ENCODE results near the gene PIEZO2.

Gene PIEZO2

DNA sequence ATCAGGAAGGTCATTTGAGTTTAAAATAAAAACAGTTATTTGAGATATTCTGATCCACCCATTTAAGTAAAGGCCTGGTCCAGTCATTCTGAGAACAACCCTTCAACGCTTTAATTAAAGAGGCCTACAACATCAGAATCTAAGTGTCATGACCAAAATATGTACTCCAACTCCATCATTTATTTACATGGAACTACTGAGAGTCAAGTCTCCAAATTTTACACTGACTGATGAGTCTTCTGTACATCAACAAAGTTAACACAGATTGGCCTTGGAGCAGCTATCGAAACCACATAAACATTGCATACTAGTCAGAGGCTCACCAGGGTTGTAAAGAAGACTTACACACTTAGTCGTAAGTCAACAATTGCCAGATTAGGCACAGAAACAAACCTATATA, 37.1 kb downstream of the PIEZO2 start:
- DNase-seq = no peak

GRCh38 chr18:11110509-11110908, 38.9 kb downstream of the PIEZO2 start:
- no peak for DNase-seq

GRCh38 chr18:11108947-11109346, 40.4 kb downstream of the PIEZO2 start:
- no peak for DNase-seq

DNA sequence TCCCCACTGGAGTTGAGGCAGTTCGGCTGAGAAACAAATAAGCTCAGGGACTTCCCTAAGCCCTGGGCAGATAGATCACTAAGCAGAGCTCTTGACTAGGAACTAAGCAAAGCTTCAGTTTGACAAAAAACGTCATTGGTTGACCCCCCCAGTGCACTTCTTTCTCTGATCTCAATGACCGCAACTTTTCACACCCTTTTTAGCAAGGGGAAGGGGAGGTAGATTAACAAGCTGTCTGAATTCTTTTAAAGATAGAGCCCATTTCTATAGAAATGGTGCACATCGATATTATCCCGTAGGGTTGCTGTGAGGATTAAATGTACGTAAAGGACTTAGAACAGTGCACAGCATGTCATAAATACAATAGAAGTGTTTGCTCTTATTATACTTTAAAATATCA, 42.5 kb downstream of the PIEZO2 start:
- no peak for DNase-seq

GRCh38 chr18:11105463-11105862, 43.9 kb downstream of the PIEZO2 start:
- no peak for DNase-seq

DNA sequence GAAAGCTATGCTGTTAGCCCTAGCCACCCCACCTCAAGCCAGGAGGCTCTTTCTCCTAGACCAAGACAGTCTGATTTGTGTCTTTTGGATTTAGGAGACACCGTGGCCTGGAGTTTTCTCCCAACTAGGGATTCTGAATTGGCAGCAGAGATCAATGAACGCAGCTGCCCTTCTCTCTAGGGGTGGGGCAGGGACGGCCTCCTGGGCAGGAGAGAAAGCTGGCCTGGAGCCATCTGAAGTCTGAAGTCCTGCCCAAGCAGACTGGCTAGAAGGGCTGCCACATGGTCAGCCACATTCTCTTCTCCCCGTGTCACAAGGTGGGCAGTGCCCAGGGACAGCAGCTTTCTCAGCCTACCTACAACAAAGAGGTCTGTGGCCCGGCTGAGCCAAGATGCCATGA, 45.1 kb downstream of the PIEZO2 start:
- no peak for DNase-seq

GRCh38 chr18:11096839-11097750, 52.3 kb downstream of the PIEZO2 start:
- no peak for DNase-seq

- DNase-seq = no peak
Observed at GRCh38 chr18:11096411-11096810, 53.0 kb downstream of the PIEZO2 start.

DNA sequence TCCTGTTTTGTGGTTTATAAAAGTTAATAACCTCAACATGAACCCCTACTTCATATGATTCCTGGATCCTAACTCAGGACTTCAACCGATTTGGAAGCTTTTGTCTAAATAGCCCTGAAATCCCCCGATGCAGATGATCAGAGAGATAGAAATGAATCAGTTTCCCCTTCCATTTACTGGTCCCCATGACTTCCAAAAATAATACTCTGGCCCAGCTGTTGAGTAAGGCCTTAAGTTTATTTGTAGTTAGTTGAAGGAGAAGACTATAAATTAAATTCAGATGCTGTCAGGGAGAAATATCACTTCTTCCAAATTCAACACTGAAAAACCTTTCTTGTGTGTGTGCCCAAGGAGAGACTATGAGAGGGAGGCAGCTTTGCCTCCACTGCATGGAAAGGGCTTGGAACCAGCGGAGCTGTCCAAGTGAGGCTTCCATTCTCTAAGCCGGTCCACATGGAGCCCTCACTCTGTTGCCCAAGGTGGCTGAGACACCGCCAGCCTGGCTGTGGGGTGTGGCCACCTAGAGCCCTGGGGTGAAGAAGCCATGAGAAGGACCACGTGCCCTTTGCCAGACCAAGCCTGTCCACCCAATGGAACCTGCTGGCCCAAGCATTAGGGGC, 53.6 kb downstream of the PIEZO2 start:
- no peak for DNase-seq

DNA sequence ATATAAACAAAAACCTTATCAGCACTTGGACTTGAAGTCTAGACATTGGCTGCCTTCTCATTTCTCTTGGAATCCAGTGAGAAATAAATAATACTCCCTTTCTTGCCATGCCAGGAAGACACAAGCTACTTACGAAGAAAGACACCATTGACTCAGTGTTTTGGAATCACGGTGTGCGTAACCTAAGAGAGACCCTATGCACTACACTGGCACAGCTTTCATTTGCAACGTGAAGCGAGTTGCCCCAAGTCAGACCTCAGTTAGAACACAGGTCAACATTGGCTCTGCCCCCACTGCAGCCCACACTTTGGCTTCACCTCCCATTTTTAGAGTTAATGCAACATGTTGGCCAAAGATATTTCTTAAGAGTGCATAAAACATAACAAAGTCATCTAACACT, 54.2 kb downstream of the PIEZO2 start:
- DNase-seq = no peak

- DNase-seq = no peak
Observed at GRCh38 chr18:11091746-11092145, 57.6 kb downstream of the PIEZO2 start.

DNA sequence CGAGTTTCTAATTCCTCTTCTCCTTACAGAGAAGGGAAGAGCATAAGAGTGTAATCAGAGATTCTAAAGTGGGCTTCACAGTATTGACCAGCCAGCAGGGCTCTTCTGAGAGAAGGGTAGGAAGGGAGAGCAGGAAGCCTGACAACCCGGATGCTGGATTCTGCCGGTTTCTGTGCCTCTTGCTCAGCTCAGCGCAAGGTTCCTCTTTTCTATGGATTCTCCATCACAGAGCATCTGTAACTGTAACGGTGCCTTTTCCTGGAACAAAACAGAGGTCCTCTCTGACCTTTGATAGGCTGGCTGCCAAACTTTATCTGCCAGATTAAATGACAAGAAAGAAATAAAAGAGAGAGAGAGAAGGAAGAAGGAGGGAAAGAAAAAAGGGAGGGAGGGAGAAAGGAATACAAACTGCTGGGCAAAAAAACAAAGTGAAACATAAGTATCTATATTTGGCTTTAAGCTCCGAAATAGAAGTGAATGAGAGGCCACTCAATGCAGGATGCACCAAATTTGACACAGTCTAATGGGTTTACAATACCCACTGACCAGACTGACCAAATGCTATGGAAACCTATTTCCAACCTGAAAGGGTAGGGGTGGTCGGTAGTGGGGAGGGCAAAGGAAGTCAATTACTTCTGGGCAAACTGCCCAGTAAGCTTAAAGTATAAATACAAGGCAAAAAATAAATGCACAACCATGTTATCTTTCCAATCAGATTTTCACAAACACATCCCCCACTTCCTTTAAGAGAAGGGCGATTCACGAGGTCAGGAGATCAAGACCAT, 59.2 kb downstream of the PIEZO2 start:
- no peak for DNase-seq

DNA sequence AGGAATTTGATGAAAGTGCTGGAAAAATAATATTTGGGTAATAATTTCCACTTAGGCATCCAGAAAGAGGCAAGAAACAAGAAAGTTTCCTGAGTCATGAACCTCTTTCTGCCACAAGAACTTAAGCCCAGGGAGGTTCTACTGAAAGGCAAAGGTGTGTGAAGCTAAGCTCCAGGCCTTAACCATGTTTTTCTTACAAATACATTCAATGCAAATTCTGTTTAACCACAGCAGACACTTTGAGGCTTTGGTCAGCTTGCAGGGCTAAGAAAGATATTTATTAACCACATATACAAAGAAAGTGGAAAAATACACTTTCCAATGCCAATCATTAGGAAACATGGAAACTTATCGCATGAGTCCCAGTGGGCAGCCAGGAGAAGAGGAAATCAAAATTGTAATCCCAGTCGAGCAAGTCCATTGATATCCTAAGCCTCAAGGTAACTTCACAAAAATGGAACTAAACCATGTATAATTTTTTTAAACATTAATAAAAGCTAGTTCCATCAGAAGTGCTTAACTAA, 68.3 kb downstream of the PIEZO2 start:
- no peak for DNase-seq

GRCh38 chr18:11078491-11078890, 70.9 kb downstream of the PIEZO2 start:
- DNase-seq = no peak

DNA sequence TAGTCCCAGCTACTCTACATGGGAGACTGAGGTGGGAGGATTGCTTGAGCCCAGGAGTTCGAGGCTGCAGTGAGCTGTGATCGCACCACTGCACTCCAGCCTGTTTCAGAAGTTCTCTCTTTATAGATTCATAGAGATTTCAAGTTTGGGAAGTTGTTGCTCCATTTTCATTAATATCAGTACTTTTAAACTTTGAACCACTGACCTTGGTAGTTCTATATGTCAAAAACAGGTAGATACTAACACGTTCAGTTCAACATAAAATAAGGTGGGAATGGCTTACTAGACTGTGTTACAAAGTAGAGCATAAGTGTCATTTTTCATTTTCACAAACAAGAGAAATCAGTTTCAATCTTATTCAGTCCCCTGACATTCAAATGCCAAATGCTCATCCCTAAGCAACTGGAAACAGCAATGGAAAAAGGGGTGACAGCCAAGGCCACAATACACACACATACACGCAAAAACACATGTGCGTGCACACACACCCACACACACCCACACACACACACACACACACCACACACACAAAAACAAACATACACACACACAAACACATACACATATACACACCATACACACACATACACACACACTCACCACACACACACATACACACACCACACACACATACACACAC, 71.7 kb downstream of the PIEZO2 start:
- no peak for DNase-seq

- no peak for DNase-seq
Observed at GRCh38 chr18:11074889-11075288, 74.5 kb downstream of the PIEZO2 start.

DNA sequence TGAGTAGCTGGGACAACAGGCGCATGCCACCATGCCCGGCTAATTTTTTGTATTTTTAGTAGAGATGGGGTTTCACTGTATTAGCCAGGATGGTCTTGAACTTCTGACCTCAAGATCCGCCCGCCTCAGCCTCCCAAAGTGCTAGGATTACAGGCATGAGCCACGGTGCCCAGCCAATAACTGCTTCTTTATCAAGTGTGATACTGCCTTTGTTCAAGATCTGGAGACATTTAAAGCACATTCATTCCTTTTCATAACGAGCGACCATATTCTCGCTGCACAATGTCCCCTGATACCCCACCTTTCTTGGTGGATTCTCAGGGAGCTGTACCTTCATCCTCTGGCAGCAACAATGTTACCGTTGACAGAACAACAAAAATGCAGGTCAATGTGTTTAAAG, 75.4 kb downstream of the PIEZO2 start:
- no peak for DNase-seq

DNA sequence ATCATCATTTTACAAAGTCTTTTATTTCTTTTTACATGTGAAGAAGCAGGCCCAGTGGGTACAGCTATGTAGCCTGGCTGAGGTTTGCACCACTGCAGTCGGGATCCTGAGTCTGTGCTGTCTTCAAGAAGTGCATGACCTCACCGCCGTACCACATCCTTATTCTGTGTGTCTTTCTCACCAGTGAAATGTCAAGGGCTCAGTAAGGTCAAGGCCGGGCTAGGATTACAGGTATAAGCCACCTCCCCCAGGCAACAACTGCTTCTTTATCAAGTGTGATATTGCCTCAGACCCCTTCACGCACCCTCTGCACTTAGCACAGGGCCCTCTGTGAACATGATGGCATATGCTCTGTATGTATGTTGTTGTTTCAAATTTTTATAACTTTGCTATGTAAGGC, 76.7 kb downstream of the PIEZO2 start:
- DNase-seq = no peak

DNA sequence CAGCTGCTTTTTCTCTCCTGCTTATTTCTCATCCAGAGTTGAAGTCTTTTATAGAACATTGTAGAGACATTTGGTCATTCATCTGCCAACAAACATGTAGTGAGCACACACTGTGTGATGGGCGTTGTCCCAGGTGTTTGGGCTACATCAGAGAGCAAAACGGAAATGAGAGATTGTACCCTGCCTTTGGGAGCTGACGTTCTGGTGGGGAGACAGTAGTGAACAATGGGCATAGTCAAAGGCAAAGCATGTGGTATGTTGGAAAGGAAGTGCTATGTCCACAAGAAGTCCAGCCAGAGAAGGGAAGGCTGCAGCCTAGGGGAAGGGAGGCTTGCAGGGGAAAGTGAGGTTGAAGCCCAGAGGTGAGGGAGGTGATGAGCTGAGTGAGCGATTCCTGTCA, 78.1 kb downstream of the PIEZO2 start:
- DNase-seq = no peak

DNA sequence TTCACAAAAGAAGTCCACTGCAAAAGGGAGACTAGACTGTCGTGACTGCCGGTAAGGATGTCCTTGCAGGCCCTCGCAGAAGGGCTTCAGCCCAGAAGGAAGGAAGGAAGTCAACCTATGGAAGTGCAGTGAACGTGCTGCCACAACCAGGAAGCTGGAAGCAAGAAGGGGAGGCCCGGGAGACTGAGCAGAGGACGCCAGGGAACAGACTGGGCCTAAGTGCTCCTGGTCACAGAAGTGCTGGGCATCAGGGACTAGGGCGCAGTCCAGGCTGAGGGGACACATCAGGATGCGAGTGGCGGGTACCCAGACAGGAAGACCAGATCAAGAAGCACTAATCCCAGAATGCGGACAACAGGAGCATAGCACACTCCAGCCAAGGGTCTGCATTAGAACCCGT, 78.8 kb downstream of the PIEZO2 start:
- DNase-seq = no peak

DNA sequence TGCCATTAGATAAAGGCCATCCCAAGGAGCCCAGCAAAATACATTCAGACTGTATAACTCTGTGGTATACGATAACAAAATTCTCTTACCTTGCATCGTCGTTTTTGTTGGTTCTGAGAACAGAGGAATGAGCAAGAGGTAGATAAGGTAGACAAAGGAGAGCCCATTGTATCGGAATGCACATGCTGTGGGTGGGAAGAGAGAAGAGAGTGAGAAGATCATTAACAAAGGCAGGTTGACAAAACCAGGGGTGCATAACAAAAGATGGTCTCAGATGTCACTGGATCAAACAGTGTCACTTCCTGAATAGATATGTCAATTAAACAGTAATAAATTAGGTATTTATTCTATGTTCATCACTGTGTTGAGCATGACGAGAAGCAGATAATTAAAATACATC, 83.3 kb downstream of the PIEZO2 start:
- DNase-seq = no peak

DNA sequence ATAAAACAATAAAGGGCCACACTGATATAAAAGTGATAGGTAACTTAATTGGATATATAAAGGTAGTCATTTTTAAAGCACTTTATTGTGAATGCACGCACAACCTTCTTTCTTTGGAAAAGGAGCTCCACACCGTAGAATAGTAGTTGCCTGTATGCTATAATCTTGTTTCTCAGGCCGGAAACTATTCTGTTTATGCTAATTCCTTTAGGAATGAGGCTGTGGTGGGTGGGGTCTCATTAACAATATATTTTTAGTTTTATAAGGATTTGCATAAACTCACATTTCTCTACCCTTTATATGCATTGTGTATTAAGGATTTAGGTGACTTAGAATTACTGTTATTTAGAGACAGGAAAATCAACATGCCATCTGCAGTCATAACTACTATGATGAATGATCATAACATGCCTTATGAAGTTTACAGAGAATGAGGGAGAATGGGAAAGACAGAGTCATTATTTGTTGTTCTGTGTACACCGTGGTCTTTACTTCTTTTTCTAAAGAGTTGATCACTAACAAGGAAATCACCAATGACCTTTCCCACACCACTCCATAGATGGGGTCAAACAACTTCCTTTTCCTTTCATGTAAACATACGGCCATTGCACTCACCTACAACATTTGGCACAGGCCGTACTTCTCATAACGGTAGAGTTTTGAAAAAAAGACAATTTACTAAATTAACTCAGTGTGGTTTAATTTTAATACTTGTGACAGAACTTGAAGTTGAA, 84.5 kb downstream of the PIEZO2 start:
- no peak for DNase-seq
